Activated naive CD8-positive, alpha-beta T cell treated with anti-CD3 and anti-CD28 coated beads, Interleukin-2, amount 50 U/mL, for 16 hours (primary cell): ENCODE results near the gene GGT5.
"Not testable (repeated sequence)": the region's sequence is repeated elsewhere in the genome, so short reads cannot be mapped to it uniquely, and the experiment has no call there.

Experiments
- DNase-seq: peaks from one replicate; pipeline ENCODE4 v3.0.0-alpha.2; 2020; ENCODE audit warnings: low read depth, low spot score

The GGT5 gene

GRCh38 chr22:24263479-24263878 lies 18.6 kb upstream of the GGT5 start:
- not testable (repeated sequence) for DNase-seq

- not testable (repeated sequence) for DNase-seq
Observed at GRCh38 chr22:24262185-24262749, 17.4 kb upstream of the GGT5 start.

- DNase-seq: not testable (repeated sequence)
Observed at GRCh38 chr22:24259459-24259858, 14.6 kb upstream of the GGT5 start.

GRCh38 chr22:24256736-24257135 lies 11.9 kb upstream of the GGT5 start:
- not testable (repeated sequence) for DNase-seq

- DNase-seq: not testable (repeated sequence)
Observed at GRCh38 chr22:24256136-24256535, 11.3 kb upstream of the GGT5 start.

- not testable (repeated sequence) for DNase-seq
Observed at GRCh38 chr22:24253126-24253525, 8.2 kb upstream of the GGT5 start.

GRCh38 chr22:24251286-24251685 lies 6.4 kb upstream of the GGT5 start:
- not testable (repeated sequence) for DNase-seq

- DNase-seq: not testable (repeated sequence)
Observed at GRCh38 chr22:24249413-24249812, 4.5 kb upstream of the GGT5 start.

- not testable (repeated sequence) for DNase-seq
Observed at GRCh38 chr22:24248611-24249010, 3.7 kb upstream of the GGT5 start.

GRCh38 chr22:24247564-24248344 lies 2.9 kb upstream of the GGT5 start:
- no peak for DNase-seq

GRCh38 chr22:24247011-24247507 lies 2.2 kb upstream of the GGT5 start:
- no peak for DNase-seq

- DNase-seq: not testable (repeated sequence)
Observed at GRCh38 chr22:24245584-24246561, 991 bp upstream of the GGT5 start.

- no peak for DNase-seq
Observed at GRCh38 chr22:24244144-24244787, 616 bp downstream of the GGT5 start.

- DNase-seq: not testable (repeated sequence)
Observed at GRCh38 chr22:24243417-24243816, 1.5 kb downstream of the GGT5 start.

GRCh38 chr22:24240985-24241692 lies 3.7 kb downstream of the GGT5 start:
- not testable (repeated sequence) for DNase-seq

- no peak for DNase-seq
Observed at GRCh38 chr22:24240381-24240780, 4.5 kb downstream of the GGT5 start.

- not testable (repeated sequence) for DNase-seq
Observed at GRCh38 chr22:24238101-24238694, 6.7 kb downstream of the GGT5 start.

- no peak for DNase-seq
Observed at GRCh38 chr22:24236656-24237055, 8.2 kb downstream of the GGT5 start.

- no peak for DNase-seq
Observed at GRCh38 chr22:24235315-24235714, 9.6 kb downstream of the GGT5 start.

- DNase-seq: no peak
Observed at GRCh38 chr22:24233816-24234215, 11.1 kb downstream of the GGT5 start.
